ENCODE measurements around the gene SELENOF.

The SELENOF gene

DNA sequence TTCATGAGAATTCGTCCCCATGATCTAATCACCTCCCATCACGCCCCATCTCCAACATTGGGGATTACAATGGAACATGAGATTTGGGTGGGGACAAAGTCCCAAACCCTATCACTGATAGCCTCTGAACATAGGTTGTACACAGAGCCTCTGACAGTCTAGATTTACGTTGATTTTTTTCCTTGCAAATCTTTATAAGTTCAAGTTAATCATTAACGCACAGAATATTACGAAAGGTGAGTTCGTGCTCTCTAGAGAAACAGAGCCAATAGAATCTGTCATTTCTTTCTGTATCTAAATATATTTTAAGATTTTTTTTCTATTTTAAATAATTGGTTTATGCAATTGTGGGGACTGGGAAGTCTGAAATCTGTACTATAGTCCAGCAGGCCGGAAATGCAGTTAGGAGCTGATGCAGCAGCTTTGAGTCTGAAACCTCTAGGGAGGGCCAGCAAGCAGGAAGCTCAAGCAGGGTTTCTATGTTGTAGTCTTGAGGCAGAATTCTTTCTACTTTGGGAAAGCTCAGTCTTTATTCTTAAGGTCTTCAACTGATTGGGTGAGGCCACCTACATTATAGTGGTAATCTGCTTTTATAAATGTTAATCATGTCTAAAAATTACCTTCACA is 61.0 kb downstream of the SELENOF start:
- no peak overlapping the region for H3K4me3 ChIP-seq (replicated peaks; ENCODE audit: low read depth, low read length)
- no peak for DNase-seq (ENCODE audit: low read depth)
- TF ChIP-seq, protein P1, sequence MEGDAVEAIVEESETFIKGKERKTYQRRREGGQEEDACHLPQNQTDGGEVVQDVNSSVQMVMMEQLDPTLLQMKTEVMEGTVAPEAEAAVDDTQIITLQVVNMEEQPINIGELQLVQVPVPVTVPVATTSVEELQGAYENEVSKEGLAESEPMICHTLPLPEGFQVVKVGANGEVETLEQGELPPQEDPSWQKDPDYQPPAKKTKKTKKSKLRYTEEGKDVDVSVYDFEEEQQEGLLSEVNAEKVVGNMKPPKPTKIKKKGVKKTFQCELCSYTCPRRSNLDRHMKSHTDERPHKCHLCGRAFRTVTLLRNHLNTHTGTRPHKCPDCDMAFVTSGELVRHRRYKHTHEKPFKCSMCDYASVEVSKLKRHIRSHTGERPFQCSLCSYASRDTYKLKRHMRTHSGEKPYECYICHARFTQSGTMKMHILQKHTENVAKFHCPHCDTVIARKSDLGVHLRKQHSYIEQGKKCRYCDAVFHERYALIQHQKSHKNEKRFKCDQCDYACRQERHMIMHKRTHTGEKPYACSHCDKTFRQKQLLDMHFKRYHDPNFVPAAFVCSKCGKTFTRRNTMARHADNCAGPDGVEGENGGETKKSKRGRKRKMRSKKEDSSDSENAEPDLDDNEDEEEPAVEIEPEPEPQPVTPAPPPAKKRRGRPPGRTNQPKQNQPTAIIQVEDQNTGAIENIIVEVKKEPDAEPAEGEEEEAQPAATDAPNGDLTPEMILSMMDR (IDR thresholded peaks at IDR 0.05; ENCODE audit: low read length, missing control alignments): no peak

DNA sequence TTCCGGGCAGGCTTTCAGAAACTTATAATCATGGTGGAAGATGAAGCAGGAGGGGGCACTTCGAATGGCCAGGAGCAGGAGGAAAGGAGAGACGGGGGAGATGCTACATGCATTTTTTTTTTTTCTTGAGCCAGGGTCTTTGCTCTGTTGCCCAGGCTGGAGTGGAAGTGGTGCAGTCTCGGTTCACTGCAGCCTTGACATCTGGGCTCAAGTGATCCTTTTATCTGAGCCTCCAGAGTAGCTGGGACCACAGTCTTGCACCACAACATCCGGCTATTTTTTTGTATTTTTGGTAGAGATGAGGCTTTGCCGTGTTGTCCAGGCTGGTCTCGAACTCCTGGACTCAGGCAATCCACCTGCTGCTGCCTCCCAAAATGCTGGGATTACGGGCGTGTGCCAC is 61.6 kb downstream of the SELENOF start:
- no peak overlapping the region for H3K4me3 ChIP-seq (replicated peaks; ENCODE audit: low read depth, low read length)
- TF ChIP-seq, protein P1 (IDR thresholded peaks at IDR 0.05; ENCODE audit: low read length, missing control alignments): no peak
- no peak for DNase-seq (ENCODE audit: low read depth)

DNA sequence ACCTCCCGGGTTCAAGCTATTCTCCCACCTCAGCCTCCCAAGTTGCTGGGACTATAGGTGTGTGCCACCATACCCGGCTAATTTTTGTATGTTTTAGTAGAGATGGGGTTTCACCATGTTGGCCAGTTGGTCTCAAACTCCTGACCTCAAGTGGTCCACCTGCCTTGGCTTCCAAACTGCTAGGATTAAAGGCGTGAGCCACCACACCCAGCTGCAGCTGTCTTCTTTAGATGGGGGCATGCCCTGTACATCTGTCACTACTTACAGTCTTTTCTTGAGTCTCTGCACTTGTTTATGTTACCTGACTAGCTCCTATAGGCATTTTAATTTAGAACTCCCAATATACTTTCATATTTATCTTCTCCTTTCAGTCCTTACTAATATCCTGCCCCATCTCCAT is 64.2 kb downstream of the SELENOF start:
- TF ChIP-seq, protein P1 (IDR thresholded peaks at IDR 0.05; ENCODE audit: low read length, missing control alignments): no peak
- DNase-seq (ENCODE audit: low read depth): no peak
- no peak overlapping the region for H3K4me3 ChIP-seq (replicated peaks; ENCODE audit: low read depth, low read length)

DNA sequence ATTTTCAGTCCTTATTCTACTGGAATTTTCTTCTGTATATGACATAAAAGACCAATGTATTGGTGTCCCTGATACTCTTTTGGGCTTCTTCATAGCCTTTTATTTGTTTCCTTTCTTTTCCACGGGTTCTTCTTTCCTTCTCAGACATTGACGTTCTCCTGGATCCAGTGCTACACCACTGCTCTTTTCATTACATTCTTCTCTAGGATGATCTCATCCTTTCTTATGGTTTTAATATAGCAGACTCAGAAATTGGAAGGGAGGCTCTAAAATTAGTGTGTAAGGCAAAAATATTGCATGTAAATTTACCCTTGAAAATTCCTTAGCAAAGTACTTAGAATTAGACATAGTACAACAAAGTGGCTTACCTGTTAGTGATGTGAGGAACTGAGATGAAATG is 65.3 kb downstream of the SELENOF start:
- no peak overlapping the region for H3K4me3 ChIP-seq (replicated peaks; ENCODE audit: low read depth, low read length)
- no peak for DNase-seq (ENCODE audit: low read depth)
- TF ChIP-seq, protein P1 (IDR thresholded peaks at IDR 0.05; ENCODE audit: low read length, missing control alignments): no peak

DNA sequence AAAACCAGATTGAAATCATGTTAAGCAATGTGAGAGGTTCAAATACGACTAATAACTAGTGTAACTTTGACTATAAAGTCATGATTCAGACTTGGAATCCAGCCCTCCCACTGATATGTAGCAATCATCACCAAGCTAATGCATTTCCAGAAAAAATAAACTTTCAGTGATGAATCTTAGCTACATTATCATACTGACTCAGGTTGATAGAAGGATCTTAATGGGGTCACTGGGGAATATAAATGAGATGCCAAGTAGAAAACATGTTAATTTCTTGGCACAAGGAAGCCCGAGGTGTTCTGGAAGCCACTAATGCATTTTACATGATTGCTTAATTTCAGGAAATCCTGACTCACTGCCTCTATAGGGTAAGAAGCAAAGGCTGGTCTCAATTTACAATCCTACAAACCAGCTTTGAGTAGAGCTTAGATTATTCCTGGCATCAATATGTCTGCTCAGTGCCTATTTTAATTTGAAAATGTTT is 67.7 kb downstream of the SELENOF start:
- peak; percentile 91 for DNase-seq (ENCODE audit: low read depth)
- no peak overlapping the region for H3K4me3 ChIP-seq (replicated peaks; ENCODE audit: low read depth, low read length)
- TF ChIP-seq, protein P1 (IDR thresholded peaks at IDR 0.05; ENCODE audit: low read length, missing control alignments): no peak

DNA sequence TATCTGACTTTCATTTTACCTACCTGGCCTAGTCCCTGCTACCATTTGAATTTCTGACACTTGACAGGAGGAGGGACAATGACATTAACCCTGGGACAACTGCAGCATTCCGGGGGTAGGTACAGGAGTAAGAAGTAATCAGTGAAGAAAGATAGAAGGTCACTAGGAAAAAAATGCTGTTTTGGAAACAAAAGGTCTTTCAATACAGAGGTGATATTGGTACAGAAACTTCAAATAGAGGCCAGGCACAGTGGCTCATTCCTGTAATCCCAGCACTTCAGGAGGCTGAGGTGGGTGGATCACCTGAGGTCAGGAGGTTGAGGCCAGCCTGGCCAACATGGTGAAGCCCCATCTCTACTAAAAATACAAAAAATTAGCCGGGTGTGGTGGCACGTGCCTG is 68.4 kb downstream of the SELENOF start:
- H3K4me3 ChIP-seq (replicated peaks; ENCODE audit: low read depth, low read length): no peak overlapping the region
- TF ChIP-seq, protein P1 (IDR thresholded peaks at IDR 0.05; ENCODE audit: low read length, missing control alignments): no peak
- no peak for DNase-seq (ENCODE audit: low read depth)

DNA sequence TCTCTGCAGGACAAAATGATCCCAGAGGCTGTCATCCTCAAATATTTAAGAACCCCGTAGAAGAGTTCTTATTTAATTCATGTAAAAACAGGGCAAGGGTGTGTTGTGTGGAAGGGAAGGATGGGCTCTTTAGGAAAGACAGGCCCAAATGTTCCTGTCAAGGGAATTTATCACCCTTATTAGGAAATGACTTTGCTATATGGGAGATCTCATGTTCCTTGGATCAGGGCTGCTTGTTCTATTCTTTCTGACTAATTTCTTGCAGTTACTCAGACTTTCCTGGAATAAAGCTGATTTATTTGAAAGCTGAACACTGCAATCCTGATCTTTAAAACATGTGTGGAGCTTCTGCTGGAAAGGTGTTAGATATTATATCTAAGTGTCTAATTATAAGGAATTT is 72.8 kb downstream of the SELENOF start:
- TF ChIP-seq, protein P1 (IDR thresholded peaks at IDR 0.05; ENCODE audit: low read length, missing control alignments): no peak
- no peak overlapping the region for H3K4me3 ChIP-seq (replicated peaks; ENCODE audit: low read depth, low read length)
- peak; percentile 20 for DNase-seq (ENCODE audit: low read depth)
